H1 (cell line): ENCODE measurements around the gene LAG3. TPM values are rescaled to one million over a fixed set of nuclear protein-coding genes. Genes with fewer than 3 reads are reported as not detected.

Source experiments
- CTCF ChIA-PET: fragments of 300-600 bp; sonication (Branson Sonifier 250); formaldehyde crosslinking; loops from one replicate; lab custom pipeline; 2021; ENCODE audit not compliant: partially characterized antibody; lab: Charles Lee
- POLR2A ChIA-PET: fragments of 300-600 bp; sonication (Branson Sonifier 250); formaldehyde crosslinking; loops from one replicate; lab custom pipeline; 2021; ENCODE audit warnings: inconsistent platforms; ENCODE audit not compliant: partially characterized antibody; lab: Charles Lee
- DNase-seq, 2 experiments: peaks; one replicate each; pipeline versions ENCODE4 v3.0.0 to v3.0.0-alpha.2; 2010 to 2022; ENCODE audit warnings: low spot score in 2 of 2, low read depth in 1 of 2, mixed read lengths in 1 of 2
- FAIRE-seq: peaks from 2 replicates; lab custom pipeline; 2011; peaks lifted over from hg19 to GRCh38; lab: Jason Lieb, UNC
- H2AFZ ChIP-seq: 2 replicates; pipeline ENCODE4 v1.8.1; 2012; ENCODE audit warnings: low read length, inconsistent platforms
- H2AK5ac ChIP-seq: 2 replicates; pipeline ENCODE4 v1.6.1; 2013; ENCODE audit warnings: low read depth, low read length
- H2BK120ac ChIP-seq: replicated peaks from 2 replicates; pipeline ENCODE3; 2013; ENCODE audit warnings: low read depth, low read length, inconsistent platforms
- H2BK12ac ChIP-seq: 2 replicates; pipeline ENCODE4 v1.6.1; 2013; ENCODE audit warnings: low read depth, low read length
- H2BK15ac ChIP-seq: 2 replicates; pipeline ENCODE4 v1.6.1; 2013; ENCODE audit warnings: low read length
- H2BK20ac ChIP-seq: 2 replicates; pipeline ENCODE4 v1.6.1; 2013; ENCODE audit warnings: low read length
- H2BK5ac ChIP-seq: 2 replicates; pipeline ENCODE4 v1.6.1; 2013; ENCODE audit warnings: low read depth, low read length
- H3K14ac ChIP-seq: 2 replicates; pipeline ENCODE4 v1.6.1; 2013; ENCODE audit warnings: inconsistent platforms; ENCODE audit not compliant: insufficient read length
- H3K18ac ChIP-seq: 2 replicates; pipeline ENCODE4 v1.6.1; 2013; ENCODE audit warnings: low read length; ENCODE audit errors: extremely low read depth
- H3K23ac ChIP-seq: 2 replicates; pipeline ENCODE4 v1.6.1; 2013; ENCODE audit warnings: inconsistent platforms; ENCODE audit not compliant: insufficient read length
- H3K23me2 ChIP-seq: 2 replicates; pipeline ENCODE4 v1.6.1; 2013; ENCODE audit warnings: low read depth, low read length
- H3K27ac ChIP-seq: 2 replicates; pipeline ENCODE4 v1.6.1; 2011; ENCODE audit warnings: low read depth, low read length, inconsistent platforms
- H3K27me3 ChIP-seq, 4 experiments: replicated peaks in 1 of 4; 1 replicate in 1 of 4; 2 replicates in 3 of 4; pipeline versions ENCODE4 v1.6.1 to v1.8.1; 2011 to 2013; ENCODE audit warnings: low read length in 3 of 4, mild to moderate bottlenecking in 3 of 4, inconsistent platforms in 2 of 4, mixed read lengths in 2 of 4, moderate library complexity in 1 of 4; ENCODE audit not compliant: control insufficient read depth in 3 of 4, insufficient read depth in 3 of 4; ENCODE audit errors: extremely low read depth in 1 of 4
- H3K36me3 ChIP-seq, 4 experiments: 2 replicates each; pipeline versions ENCODE4 v1.6.1 to v1.8.1; 2011 to 2013; ENCODE audit warnings: mild to moderate bottlenecking in 4 of 4, low read length in 3 of 4, moderate library complexity in 2 of 4, control low read depth in 1 of 4, inconsistent platforms in 1 of 4; ENCODE audit not compliant: insufficient read depth in 4 of 4, control insufficient read depth in 2 of 4
- H3K4ac ChIP-seq: replicated peaks from 2 replicates; pipeline ENCODE3; 2013; ENCODE audit warnings: low read length, low read depth, mixed read lengths, inconsistent platforms; ENCODE audit not compliant: insufficient read length
- H3K4me1 ChIP-seq, 4 experiments: replicated peaks in 1 of 4; 1 replicate in 1 of 4; 2 replicates in 3 of 4; pipeline versions ENCODE4 v1.6.1 to v1.8.1; 2011 to 2013; ENCODE audit warnings: low read length in 3 of 4, inconsistent platforms in 2 of 4, mixed read lengths in 1 of 4; ENCODE audit not compliant: insufficient read depth in 4 of 4, control insufficient read depth in 3 of 4
- H3K4me2 ChIP-seq, 2 experiments: 2 replicates each; pipeline versions ENCODE4 v1.6.1 to v1.8.1; 2011 to 2013; ENCODE audit warnings: low read depth in 2 of 2, low read length in 2 of 2, control low read depth in 1 of 2, inconsistent platforms in 1 of 2, mild to moderate bottlenecking in 1 of 2; ENCODE audit not compliant: insufficient read depth in 1 of 2
- H3K4me3 ChIP-seq, 4 experiments: fragments of 200-600, 300-600 bp in 1 of 4; sonication (generic), shearing (Covaris generic), sonication (Bioruptor Twin) in 1 of 4; 2 replicates each; pipeline versions ENCODE4 v1.5.1 to v1.8.1; 2011 to 2016; ENCODE audit warnings: low read length in 4 of 4, low read depth in 3 of 4, control low read depth in 2 of 4, inconsistent platforms in 2 of 4, mild to moderate bottlenecking in 2 of 4, mixed read lengths in 1 of 4, moderate library complexity in 1 of 4; ENCODE audit not compliant: insufficient read depth in 2 of 4; ENCODE audit errors: extremely low read depth in 1 of 4
- H3K56ac ChIP-seq: replicated peaks from 2 replicates; pipeline ENCODE3; 2013; ENCODE audit warnings: low read depth, mild to moderate bottlenecking, mixed read lengths, low read length, inconsistent platforms; ENCODE audit not compliant: insufficient read length
- H3K79me1 ChIP-seq: 2 replicates; pipeline ENCODE4 v1.6.1; 2013; ENCODE audit warnings: low read depth, low read length, control low read depth
- H3K79me2 ChIP-seq, 2 experiments: 2 replicates each; pipeline versions ENCODE4 v1.6.1 to v1.8.1; 2012 to 2013; ENCODE audit warnings: low read length in 2 of 2, mild to moderate bottlenecking in 2 of 2, inconsistent platforms in 1 of 2; ENCODE audit not compliant: insufficient read depth in 2 of 2, control insufficient read depth in 1 of 2
- H3K9ac ChIP-seq, 4 experiments: replicated peaks in 1 of 4; 1 replicate in 1 of 4; 2 replicates in 3 of 4; pipeline versions ENCODE4 v1.6.1 to v1.8.1; 2011 to 2013; ENCODE audit warnings: low read depth in 3 of 4, low read length in 3 of 4, control low read depth in 2 of 4, mild to moderate bottlenecking in 2 of 4, moderate library complexity in 2 of 4, inconsistent platforms in 1 of 4; ENCODE audit errors: extremely low read depth in 1 of 4
- H3K9me3 ChIP-seq, 2 experiments: 2 replicates each; pipeline versions ENCODE4 v1.6.1 to v1.8.1; 2012 to 2013; ENCODE audit warnings: mild to moderate bottlenecking in 2 of 2, moderate library complexity in 2 of 2, control low read depth in 1 of 2, inconsistent platforms in 1 of 2, low read depth in 1 of 2, low read length in 1 of 2, mixed read lengths in 1 of 2; ENCODE audit not compliant: insufficient read depth in 2 of 2
- H4K20me1 ChIP-seq, 2 experiments: replicated peaks in 1 of 2; 2 replicates each; pipeline versions ENCODE3 to v1.8.1; 2011 to 2013; ENCODE audit warnings: inconsistent platforms in 2 of 2, low read length in 2 of 2, mild to moderate bottlenecking in 1 of 2; ENCODE audit not compliant: insufficient read depth in 2 of 2, control insufficient read depth in 1 of 2
- H4K5ac ChIP-seq: 2 replicates; pipeline ENCODE4 v1.6.1; 2013; ENCODE audit warnings: low read length, low read depth, mixed read lengths, inconsistent platforms; ENCODE audit not compliant: insufficient read length
- H4K8ac ChIP-seq: 2 replicates; pipeline ENCODE4 v1.8.0; 2013; ENCODE audit warnings: mild to moderate bottlenecking, moderate library complexity, low read length, inconsistent platforms; ENCODE audit not compliant: insufficient read depth; ENCODE audit errors: extremely low read depth
- H4K91ac ChIP-seq: replicated peaks from 2 replicates; pipeline ENCODE3; 2013; ENCODE audit warnings: low read length, mixed read lengths, inconsistent platforms; ENCODE audit not compliant: insufficient read length
- BCL11A ChIP-seq, 2 experiments: IDR thresholded peaks; one replicate each; pipeline ENCODE4 v1.6.1; 2011; ENCODE audit warnings: low read depth in 2 of 2, low read length in 2 of 2, mild to moderate bottlenecking in 2 of 2
- CHD1 ChIP-seq: IDR thresholded peaks from 2 replicates; pipeline ENCODE4 v1.6.1; 2012; ENCODE audit warnings: low read depth, low read length, improper control_type of control experiment
- FOSL1 ChIP-seq: IDR thresholded peaks from 2 replicates; pipeline ENCODE4 v1.6.1; 2011; ENCODE audit warnings: mild to moderate bottlenecking, low read depth, low read length, moderate library complexity; ENCODE audit not compliant: insufficient read depth
- GABPA ChIP-seq: IDR thresholded peaks from 2 replicates; pipeline ENCODE4 v1.6.1; 2011; ENCODE audit warnings: mild to moderate bottlenecking, low read length, moderate library complexity, borderline replicate concordance; ENCODE audit not compliant: insufficient read depth
- KDM4A ChIP-seq: IDR thresholded peaks from one replicate; pipeline ENCODE4 v1.7.1; 2012; ENCODE audit warnings: low read depth, mild to moderate bottlenecking, moderate library complexity, low read length, inconsistent platforms; ENCODE audit not compliant: severe bottlenecking
- KDM5A ChIP-seq: fragments of 200-600 bp; IDR thresholded peaks from 2 replicates; pipeline ENCODE4 v1.7.1; 2012; ENCODE audit warnings: mild to moderate bottlenecking, low read length, inconsistent platforms, mixed read lengths
- MAFK ChIP-seq: IDR thresholded peaks from 2 replicates; pipeline ENCODE4 v1.6.1; 2012; ENCODE audit warnings: low read depth, mild to moderate bottlenecking, improper control_type of control experiment, low read length
- POU5F1 ChIP-seq: IDR thresholded peaks from 2 replicates; pipeline ENCODE4 v1.6.1; 2011; ENCODE audit warnings: low read depth, mild to moderate bottlenecking, low read length, moderate library complexity
- SAP30 ChIP-seq: fragments of 300-600 bp; sonication (generic); IDR thresholded peaks from 2 replicates; pipeline ENCODE4 v1.7.1; 2012; ENCODE audit warnings: low read length, moderate library complexity, mild to moderate bottlenecking, inconsistent platforms; ENCODE audit not compliant: insufficient read depth, insufficient replicate concordance
- WGBS, 2 experiments: shearing (Covaris generic) in 1 of 2; methylation state at CpG; one replicate each; pipeline versions ENCODE4 v1.1.6 to v1.1.7; 2013 to 2015; ENCODE audit warnings: low lambda C conversion rate in 2 of 2, mixed read lengths in 2 of 2, inconsistent platforms in 1 of 2, low coverage in 1 of 2, missing lambda C conversion rate in 1 of 2; ENCODE audit not compliant: insufficient replicate concordance in 2 of 2, insufficient coverage in 1 of 2, insufficient read length in 1 of 2; ENCODE audit errors: extremely low coverage in 1 of 2, missing lambda C conversion rate in 1 of 2; 5-methylcytosine and 5-hydroxymethylcytosine counted together
- polyA plus RNA-seq, 7 experiments: library from polyadenylated mRNA; depleted of rRNA in 3 of 7; stranded (reverse) in 5 of 7; unstranded in 2 of 7; fragments of >200 nt in 5 of 7; fragments of 200-250 nt in 2 of 7; gene quantifications; 1 replicate in 5 of 7; 2 replicates in 1 of 7; 4 replicates in 1 of 7; pipeline versions ENCODE4 v1.2.1 to v1.2.3, GENCODE V29; 2011 to 2013; ENCODE audit warnings: missing spikeins in 2 of 7, mixed read lengths in 2 of 7
- total RNA-seq: library from RNA; stranded (reverse); fragmentation: NEBNext Ultra II Directional; extraction: Animal tissue kit (Norgen Biotek cat#: 25700); gene quantifications from 2 replicates; pipeline ENCODE4 v1.2.1, GENCODE V29; 2021

Gene LAG3
- total and polyA plus RNA-seq, 2 of the 8 experiments (the other 6 are each of a cell fraction or from before 2014, with no cell fraction given): 1.1 to 3.1 TPM

GRCh38 chr12:6747216-6747615 lies 25.1 kb upstream of the LAG3 start:
- H3K23ac ChIP-seq: no peak overlapping the region
- H3K4me1 ChIP-seq: peaks cover 0 to 4% (median 2%) of the 10 kb centered on the region in 4 experiments; a peak in 3 of 7 replicates
- peaks cover 5% of the 10 kb centered on the region; the same call in 1 of the 2 replicates for H3K79me1 ChIP-seq
- H3K9ac ChIP-seq: no peak overlapping the region
- peaks cover 2 to 11% of the 10 kb centered on the region in 2 experiments for H4K20me1 ChIP-seq
- FAIRE-seq (no peak), DNase-seq (no peak)
- H2BK120ac ChIP-seq: no peak overlapping the region
- H2BK12ac ChIP-seq: no peak overlapping the region
- ChIA-PET CTCF (interaction anchor here (0.7 to 2.3 kb wide), 7 partner anchors 17 to 86 kb away, joined by 3 to 9 read pairs (median 3); no protein-coding TSS in a partner anchor), POLR2A (interaction anchor here (0.7 to 1.8 kb wide), 8 partner anchors 14 to 92 kb away, joined by 3 to 5 read pairs (median 4); no protein-coding TSS in a partner anchor)
- no peak overlapping the region for H2BK20ac ChIP-seq
- H2BK5ac ChIP-seq: no peak overlapping the region
- H3K4me3 ChIP-seq: no peak overlapping the region
- 77% methylated on average over 4 of the region's 4 CpGs; no CpG with 5 or more reads in 1 of the 2 experiments for WGBS, 2 experiments
- no peak overlapping the region for H3K27ac ChIP-seq
- no peak overlapping the region for H3K14ac ChIP-seq
- H3K23me2 ChIP-seq: peaks cover 4% of the 10 kb centered on the region
- no peak overlapping the region for H3K56ac ChIP-seq
- H3K9me3 ChIP-seq: no peaks in the 10 kb centered on the region; a peak in 1 of 4 replicates
- H3K36me3 ChIP-seq: peaks cover 28 to 64% (median 50%) of the 10 kb centered on the region in 4 experiments
- H3K18ac ChIP-seq: no peak overlapping the region
- no peak overlapping the region for H2AFZ ChIP-seq
- H2BK15ac ChIP-seq: no peak overlapping the region
- no peaks in the 10 kb centered on the region for H3K27me3 ChIP-seq
- no peak overlapping the region for H4K91ac ChIP-seq
- TF ChIP-seq SAP30: no peak
- TF ChIP-seq POU5F1: no peak
- no peak for TF ChIP-seq BCL11A (IDR thresholded peaks at IDR 0.05; ENCODE audit: low read depth in 2 of 2, low read length in 2 of 2)
- no peak for TF ChIP-seq KDM4A
- TF ChIP-seq KDM5A: no peak
- TF ChIP-seq MAFK: no peak
- TF ChIP-seq GABPA: no peak
- no peak for TF ChIP-seq FOSL1
- no peak for TF ChIP-seq CHD1
- peaks cover 0 to 11% of the 10 kb centered on the region in 2 experiments; a peak in 2 of 4 replicates for H3K79me2 ChIP-seq
- no peak overlapping the region for H4K8ac ChIP-seq
- no peak overlapping the region for H4K5ac ChIP-seq
- H2AK5ac ChIP-seq: no peak overlapping the region
- no peak overlapping the region for H3K4ac ChIP-seq
- no peak overlapping the region for H3K4me2 ChIP-seq
